Measurements from ENCODE around the gene EXOSC3. TPM values are rescaled to one million over a fixed set of nuclear protein-coding genes. Genes with fewer than 3 reads are reported as not detected.
"Not testable (repeated sequence)": the region's sequence is repeated elsewhere in the genome, so short reads cannot be mapped to it uniquely, and the experiment has no call there.

The EXOSC3 gene
- total RNA-seq (10 to 100 TPM; 25.6 to 34.5 TPM), polyA plus RNA-seq (ENCODE audit: insufficient read length in 6 of 6) (10 to 100 TPM; 32.7 to 43.4 (median 37.6) TPM)
- long read RNA-seq, donor 1, transcript EXOSC3-201 (4 exons, 1,806 nt), result major isoform, 18 of 34 reads
- long read RNA-seq, donor 1, partial matches to known transcripts, result 6 of 34 reads
- long read RNA-seq, donor 1, other reads (novel, unspliced or antisense), result 0 of 34 reads
- long read RNA-seq, donor 2, transcript EXOSC3-201 (4 exons, 1,806 nt), result major isoform, 11 of 18 reads
- long read RNA-seq, donor 2, partial matches to known transcripts, result 0 of 18 reads
- long read RNA-seq, donor 2, other reads (novel, unspliced or antisense), result 0 of 18 reads
- long read RNA-seq, donor 3, transcript EXOSC3-201 (4 exons, 1,806 nt), result major isoform, 10 of 14 reads
- long read RNA-seq, donor 3, partial matches to known transcripts, result 0 of 14 reads
- long read RNA-seq, donor 3, other reads (novel, unspliced or antisense), result 0 of 14 reads
- long read RNA-seq, donor 4, transcript EXOSC3-201 (4 exons, 1,806 nt), result major isoform, 19 of 22 reads
- long read RNA-seq, donor 4, partial matches to known transcripts, result 0 of 22 reads
- long read RNA-seq, donor 4, other reads (novel, unspliced or antisense), result 2 of 22 reads
- long read RNA-seq, donor 5, transcript EXOSC3-201 (4 exons, 1,806 nt), result major isoform, 13 of 18 reads
- long read RNA-seq, donor 5, partial matches to known transcripts, result 0 of 18 reads
- long read RNA-seq, donor 5, other reads (novel, unspliced or antisense), result 0 of 18 reads
- long read RNA-seq, donor 6, transcript EXOSC3-201 (4 exons, 1,806 nt), result major isoform, 19 of 22 reads
- long read RNA-seq, donor 6, partial matches to known transcripts, result 0 of 22 reads
- long read RNA-seq, donor 6, other reads (novel, unspliced or antisense), result 0 of 22 reads
- long read RNA-seq, donor 7, transcript EXOSC3-201 (4 exons, 1,806 nt), result major isoform, 9 of 15 reads
- long read RNA-seq, donor 7, partial matches to known transcripts, result 0 of 15 reads
- long read RNA-seq, donor 7, other reads (novel, unspliced or antisense), result 0 of 15 reads
- long read RNA-seq, donor 8, transcript EXOSC3-201 (4 exons, 1,806 nt), result major isoform, 15 of 21 reads
- long read RNA-seq, donor 8, partial matches to known transcripts, result 0 of 21 reads
- long read RNA-seq, donor 8, other reads (novel, unspliced or antisense), result 0 of 21 reads
- long read RNA-seq, donor 9, result 0 reads
- long read RNA-seq, donor 10, transcript EXOSC3-201 (4 exons, 1,806 nt), result major isoform, 28 of 33 reads
- long read RNA-seq, donor 10, partial matches to known transcripts, result 0 of 33 reads
- long read RNA-seq, donor 10, other reads (novel, unspliced or antisense), result 1 of 33 reads
- long read RNA-seq, donor 11, transcript EXOSC3-202 (3 exons, 768 nt), result major isoform, 10 of 18 reads
- long read RNA-seq, donor 11, transcript EXOSC3-201 (4 exons, 1,806 nt), result minor isoform, 8 of 18 reads
- long read RNA-seq, donor 11, partial matches to known transcripts, result 0 of 18 reads
- long read RNA-seq, donor 11, other reads (novel, unspliced or antisense), result 0 of 18 reads
- long read RNA-seq, donor 12, transcript EXOSC3-201 (4 exons, 1,806 nt), result major isoform, 10 of 16 reads
- long read RNA-seq, donor 12, partial matches to known transcripts, result 0 of 16 reads
- long read RNA-seq, donor 12, other reads (novel, unspliced or antisense), result 0 of 16 reads

GRCh38 chr9:37784616-37785483, at the start of gene EXOSC3:
EXOSC3 (minus strand) TSS chr9:37785064; CDS start chr9:37785044, 20 bp downstream.
- peak within 1 kb of the TSS; percentile 57 to 92 for H3K27ac ChIP-seq
- TF ChIP-seq, protein P1, sequence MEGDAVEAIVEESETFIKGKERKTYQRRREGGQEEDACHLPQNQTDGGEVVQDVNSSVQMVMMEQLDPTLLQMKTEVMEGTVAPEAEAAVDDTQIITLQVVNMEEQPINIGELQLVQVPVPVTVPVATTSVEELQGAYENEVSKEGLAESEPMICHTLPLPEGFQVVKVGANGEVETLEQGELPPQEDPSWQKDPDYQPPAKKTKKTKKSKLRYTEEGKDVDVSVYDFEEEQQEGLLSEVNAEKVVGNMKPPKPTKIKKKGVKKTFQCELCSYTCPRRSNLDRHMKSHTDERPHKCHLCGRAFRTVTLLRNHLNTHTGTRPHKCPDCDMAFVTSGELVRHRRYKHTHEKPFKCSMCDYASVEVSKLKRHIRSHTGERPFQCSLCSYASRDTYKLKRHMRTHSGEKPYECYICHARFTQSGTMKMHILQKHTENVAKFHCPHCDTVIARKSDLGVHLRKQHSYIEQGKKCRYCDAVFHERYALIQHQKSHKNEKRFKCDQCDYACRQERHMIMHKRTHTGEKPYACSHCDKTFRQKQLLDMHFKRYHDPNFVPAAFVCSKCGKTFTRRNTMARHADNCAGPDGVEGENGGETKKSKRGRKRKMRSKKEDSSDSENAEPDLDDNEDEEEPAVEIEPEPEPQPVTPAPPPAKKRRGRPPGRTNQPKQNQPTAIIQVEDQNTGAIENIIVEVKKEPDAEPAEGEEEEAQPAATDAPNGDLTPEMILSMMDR (IDR thresholded peaks at IDR 0.05), result peak in 1 of 2 donors; percentile 12
- DNase-seq (peak; percentile 87 to 96 (median 92)), ATAC-seq (peak; percentile 97)
- H3K4me1 ChIP-seq, result peaks cover 5 to 35% of the 10 kb centered on the region in 2 donors
- peak within 1 kb of the TSS; percentile 89 to 91 for H3K4me3 ChIP-seq
- peaks cover 0 to 36% of the 10 kb centered on the region in 2 donors for H3K36me3 ChIP-seq
- intact Hi-C loops (cut with DNase I), result no loop called here
- H3K27me3 ChIP-seq, result peaks cover 0 to 13% of the 10 kb centered on the region in 2 donors
- no peaks in the 10 kb centered on the region for H3K9me3 ChIP-seq

- peaks cover 0 to 45% of the 10 kb centered on the region in 2 donors for H3K36me3 ChIP-seq
- H3K4me3 ChIP-seq, result no peak overlapping the region
- no peak for ATAC-seq
- intact Hi-C loops (cut with DNase I), result no loop called here
- TF ChIP-seq, protein P1 (IDR thresholded peaks at IDR 0.05), result no peak
- no peaks in the 10 kb centered on the region for H3K9me3 ChIP-seq
- no peak for DNase-seq
- no peaks in the 10 kb centered on the region for H3K27me3 ChIP-seq
- H3K27ac ChIP-seq, result no peak overlapping the region
- H3K4me1 ChIP-seq, result no peaks in the 10 kb centered on the region
These were observed 42.8 kb upstream of the EXOSC3 start for GRCh38 chr9:37827483-37828165.

DNA sequence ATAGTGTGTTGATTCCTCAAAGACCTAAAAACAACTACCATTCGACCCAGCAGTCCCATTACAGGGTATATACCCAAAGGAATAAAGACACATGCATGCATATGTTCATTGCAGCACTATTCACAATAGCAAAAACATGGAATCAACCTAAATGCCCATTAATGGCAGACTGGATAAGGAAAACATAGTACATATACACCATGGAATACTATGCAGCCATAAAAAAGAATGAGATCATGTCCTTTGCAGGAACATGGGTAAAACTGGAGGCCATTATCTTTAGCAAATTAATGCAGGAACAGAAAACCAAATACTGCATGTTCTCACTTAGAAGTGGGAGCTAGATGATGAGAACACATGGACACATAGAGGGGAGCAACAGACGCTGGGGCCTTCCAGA, 40.3 kb upstream of the EXOSC3 start:
- ATAC-seq, H3K4me1 ChIP-seq: not testable (repeated sequence)

GRCh38 chr9:37820142-37820541, 35.3 kb upstream of the EXOSC3 start:
- ATAC-seq (no peak), DNase-seq (no peak)
- Histone ChIP-seq H3K27ac (no peak overlapping the region), H3K9me3 (no peaks in the 10 kb centered on the region), H3K4me3 (no peak overlapping the region), H3K36me3 (peaks cover 0 to 44% of the 10 kb centered on the region in 2 donors), H3K27me3 (no peaks in the 10 kb centered on the region), H3K4me1 (no peaks in the 10 kb centered on the region)
- TF ChIP-seq, protein P1 (IDR thresholded peaks at IDR 0.05), result no peak
- intact Hi-C loops (cut with DNase I), result no loop called here

More for the DNA sequence above, 40.3 kb upstream of the EXOSC3 start:
- H3K9me3 ChIP-seq; H3K27me3 ChIP-seq; H3K27ac ChIP-seq; intact Hi-C loops (cut with DNase I); H3K4me3 ChIP-seq; DNase-seq: not testable (repeated sequence)
- peaks cover 0 to 67% of the 10 kb centered on the region in 2 donors for H3K36me3 ChIP-seq

Measured in left lung (tissue), 14 donors.